ENCODE data around the gene GLRA1. TPM values are rescaled to one million over a fixed set of nuclear protein-coding genes. Genes with fewer than 3 reads are reported as not detected.

Gene GLRA1
- total RNA-seq, 2 donors from 2014 or later: not detected

DNA sequence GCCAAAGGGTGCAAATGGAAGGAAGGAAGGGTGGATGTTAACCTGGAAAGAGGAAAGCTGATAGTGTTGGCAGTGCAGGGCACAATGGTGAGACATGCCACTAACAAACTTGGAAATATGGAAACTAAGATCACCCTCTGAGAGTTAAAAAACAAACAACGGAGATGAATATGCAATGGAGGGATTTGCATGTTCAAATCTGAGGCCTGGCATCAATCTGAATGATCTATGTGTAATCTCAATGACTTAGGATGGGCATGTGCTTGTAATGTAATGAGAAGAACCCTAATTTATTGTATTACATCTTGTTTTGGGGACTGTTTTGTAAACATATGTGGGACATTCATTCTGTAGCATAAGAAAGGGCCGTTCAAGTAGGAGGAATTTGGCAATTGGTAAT lies 54.4 kb downstream of the GLRA1 start:
- TF ChIP-seq, protein P1, sequence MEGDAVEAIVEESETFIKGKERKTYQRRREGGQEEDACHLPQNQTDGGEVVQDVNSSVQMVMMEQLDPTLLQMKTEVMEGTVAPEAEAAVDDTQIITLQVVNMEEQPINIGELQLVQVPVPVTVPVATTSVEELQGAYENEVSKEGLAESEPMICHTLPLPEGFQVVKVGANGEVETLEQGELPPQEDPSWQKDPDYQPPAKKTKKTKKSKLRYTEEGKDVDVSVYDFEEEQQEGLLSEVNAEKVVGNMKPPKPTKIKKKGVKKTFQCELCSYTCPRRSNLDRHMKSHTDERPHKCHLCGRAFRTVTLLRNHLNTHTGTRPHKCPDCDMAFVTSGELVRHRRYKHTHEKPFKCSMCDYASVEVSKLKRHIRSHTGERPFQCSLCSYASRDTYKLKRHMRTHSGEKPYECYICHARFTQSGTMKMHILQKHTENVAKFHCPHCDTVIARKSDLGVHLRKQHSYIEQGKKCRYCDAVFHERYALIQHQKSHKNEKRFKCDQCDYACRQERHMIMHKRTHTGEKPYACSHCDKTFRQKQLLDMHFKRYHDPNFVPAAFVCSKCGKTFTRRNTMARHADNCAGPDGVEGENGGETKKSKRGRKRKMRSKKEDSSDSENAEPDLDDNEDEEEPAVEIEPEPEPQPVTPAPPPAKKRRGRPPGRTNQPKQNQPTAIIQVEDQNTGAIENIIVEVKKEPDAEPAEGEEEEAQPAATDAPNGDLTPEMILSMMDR (IDR thresholded peaks at IDR 0.05): no peak
- DNase-seq (ENCODE audit: low spot score) (no peak), ATAC-seq (ENCODE audit: insufficient number of reproducible peaks, low FRiP score, low read depth) (no peak)
- Histone ChIP-seq H3K36me3 (no peaks in the 10 kb centered on the region), H3K4me3 (no peak overlapping the region), H3K4me1 (ENCODE audit: control insufficient read depth in 1 of 2, low read depth in 2 of 2) (no peaks in the 10 kb centered on the region), H3K27me3 (replicated peaks; ENCODE audit: insufficient read depth) (no peaks in the 10 kb centered on the region), H3K27ac (no peak overlapping the region), H3K9me3 (no peaks in the 10 kb centered on the region)

DNA sequence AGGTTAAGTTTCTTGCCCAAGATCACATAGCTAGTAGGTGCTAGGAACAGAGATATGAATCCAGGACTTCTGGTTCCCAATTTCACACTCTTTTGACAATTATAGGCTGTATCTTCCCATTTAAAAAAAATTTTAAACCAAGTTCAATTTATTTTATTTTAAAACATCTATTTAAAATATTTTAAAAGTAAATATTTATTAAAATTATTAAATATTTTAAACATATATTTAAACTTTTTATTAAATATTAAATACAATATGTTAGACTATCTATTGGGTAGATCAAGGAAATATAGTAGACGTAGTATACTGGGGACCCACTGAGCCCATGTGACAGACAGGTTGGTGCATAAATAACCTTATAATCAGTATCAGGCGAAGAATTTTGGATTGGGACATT lies 54.8 kb downstream of the GLRA1 start:
- TF ChIP-seq, protein P1 (IDR thresholded peaks at IDR 0.05): no peak
- Histone ChIP-seq H3K4me1 (ENCODE audit: control insufficient read depth in 1 of 2, low read depth in 2 of 2) (peaks cover 0 to 3% of the 10 kb centered on the region in 2 donors), H3K4me3 (no peak overlapping the region), H3K9me3 (no peaks in the 10 kb centered on the region), H3K36me3 (no peaks in the 10 kb centered on the region), H3K27ac (no peak overlapping the region), H3K27me3 (replicated peaks; ENCODE audit: insufficient read depth) (no peaks in the 10 kb centered on the region)
- ATAC-seq (ENCODE audit: insufficient number of reproducible peaks, low FRiP score, low read depth): no peak
- DNase-seq (ENCODE audit: low spot score): no peak

DNA sequence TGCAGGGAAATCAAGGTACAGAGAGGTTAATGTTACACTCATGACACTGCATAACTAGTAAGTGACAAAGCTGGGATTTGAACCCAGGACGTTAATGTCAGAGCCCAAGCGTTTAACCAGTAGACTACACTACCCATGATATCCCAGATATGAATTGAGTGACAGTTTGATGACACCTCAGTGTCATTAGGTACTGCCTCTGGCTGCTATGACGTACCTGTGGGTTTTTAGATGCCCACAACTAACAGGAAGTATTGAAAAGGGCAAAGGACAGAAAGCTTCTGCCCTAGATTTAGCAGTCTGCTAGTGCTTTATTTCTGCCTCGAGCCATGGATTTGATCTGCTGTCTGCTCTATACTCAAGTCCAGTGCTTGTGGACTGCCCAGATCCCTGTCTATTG lies 56.2 kb downstream of the GLRA1 start:
- no peak for DNase-seq (ENCODE audit: low spot score)
- no peaks in the 10 kb centered on the region for H3K9me3 ChIP-seq
- no peaks in the 10 kb centered on the region for H3K27me3 ChIP-seq (replicated peaks; ENCODE audit: insufficient read depth)
- ATAC-seq (ENCODE audit: insufficient number of reproducible peaks, low FRiP score, low read depth): no peak
- no peaks in the 10 kb centered on the region for H3K36me3 ChIP-seq
- TF ChIP-seq, protein P1 (IDR thresholded peaks at IDR 0.05): no peak
- no peak overlapping the region for H3K27ac ChIP-seq
- peaks cover 0 to 12% of the 10 kb centered on the region in 2 donors for H3K4me1 ChIP-seq (ENCODE audit: control insufficient read depth in 1 of 2, low read depth in 2 of 2)
- H3K4me3 ChIP-seq: no peak overlapping the region

DNA sequence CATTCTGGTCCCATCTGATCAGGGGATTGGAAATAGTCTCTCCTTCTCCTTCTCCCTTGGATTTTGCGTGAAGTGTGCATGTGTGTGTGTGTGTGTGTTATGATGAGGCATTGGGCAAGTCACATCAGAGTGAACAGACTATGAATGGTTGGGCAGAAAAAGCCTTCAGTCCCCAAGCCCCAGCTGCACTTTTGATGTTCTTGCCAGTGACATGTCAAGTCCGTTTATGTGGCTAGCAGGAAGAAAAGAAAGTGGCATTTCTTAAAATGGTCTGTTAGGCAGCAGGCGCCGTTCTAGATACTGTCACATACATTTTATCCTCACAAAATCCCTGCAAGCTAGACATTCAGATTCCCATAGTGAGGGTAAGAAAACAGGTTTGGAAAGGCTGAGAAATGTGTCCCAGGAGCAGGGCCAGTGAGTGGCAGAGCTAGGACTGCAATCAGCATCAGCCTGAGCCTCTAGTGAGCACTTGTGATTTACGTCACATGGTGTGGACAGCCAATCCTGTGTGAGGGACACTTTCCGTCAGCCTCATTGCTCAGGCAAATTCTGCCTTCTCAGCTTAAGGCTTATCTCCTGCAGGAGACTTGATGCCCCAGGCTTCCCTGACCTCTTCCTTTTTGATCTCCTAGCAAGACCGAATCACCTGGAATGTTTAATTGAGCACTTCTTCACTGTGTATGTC lies 60.4 kb downstream of the GLRA1 start:
- Histone ChIP-seq H3K27ac (no peak overlapping the region), H3K9me3 (no peaks in the 10 kb centered on the region), H3K4me1 (ENCODE audit: control insufficient read depth in 1 of 2, low read depth in 2 of 2) (peaks cover 0 to 12% of the 10 kb centered on the region in 2 donors), H3K36me3 (no peaks in the 10 kb centered on the region), H3K27me3 (replicated peaks; ENCODE audit: insufficient read depth) (no peaks in the 10 kb centered on the region), H3K4me3 (no peak overlapping the region)
- ATAC-seq (ENCODE audit: insufficient number of reproducible peaks, low FRiP score, low read depth) (no peak), DNase-seq (ENCODE audit: low spot score) (no peak)
- TF ChIP-seq, protein P1 (IDR thresholded peaks at IDR 0.05): no peak

DNA sequence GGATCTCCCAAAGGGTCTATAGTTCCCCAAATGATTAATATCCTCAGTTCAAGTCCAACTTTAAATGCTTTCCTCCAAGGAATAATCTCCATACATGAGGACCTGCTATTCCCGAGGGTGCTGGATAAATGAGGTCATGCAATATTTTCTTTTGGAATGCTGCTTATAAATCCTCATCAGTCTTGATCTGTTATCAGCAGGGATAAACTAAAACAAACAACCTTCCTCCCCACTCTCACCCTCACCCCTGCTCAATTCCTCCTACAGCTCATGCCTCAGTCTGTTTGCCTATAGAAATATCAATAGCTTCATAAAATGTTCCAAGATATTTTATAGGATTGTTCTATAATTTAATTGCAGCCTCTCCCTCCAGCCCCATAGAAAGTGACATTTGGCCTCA lies 61.1 kb downstream of the GLRA1 start:
- H3K9me3 ChIP-seq: no peaks in the 10 kb centered on the region
- DNase-seq (ENCODE audit: low spot score) (no peak), ATAC-seq (ENCODE audit: insufficient number of reproducible peaks, low FRiP score, low read depth) (no peak)
- TF ChIP-seq, protein P1 (IDR thresholded peaks at IDR 0.05): no peak
- H3K4me3 ChIP-seq: no peak overlapping the region
- H3K27ac ChIP-seq: no peak overlapping the region
- H3K4me1 ChIP-seq (ENCODE audit: control insufficient read depth in 1 of 2, low read depth in 2 of 2): peaks cover 0 to 12% of the 10 kb centered on the region in 2 donors
- H3K36me3 ChIP-seq: no peaks in the 10 kb centered on the region
- H3K27me3 ChIP-seq (replicated peaks; ENCODE audit: insufficient read depth): no peaks in the 10 kb centered on the region

Measured in thoracic aorta (tissue), 2 donors.